HG03378 (cell line): ENCODE data around the gene FOXN4.

Experiments
- ATAC-seq: cut with Tn5 transposase; IDR thresholded peaks from one replicate; pipeline ENCODE4 v1.9.1; 2021; ENCODE audit warnings: mild to moderate bottlenecking, moderate library complexity; ENCODE audit not compliant: unreplicated experiment

Gene FOXN4

DNA sequence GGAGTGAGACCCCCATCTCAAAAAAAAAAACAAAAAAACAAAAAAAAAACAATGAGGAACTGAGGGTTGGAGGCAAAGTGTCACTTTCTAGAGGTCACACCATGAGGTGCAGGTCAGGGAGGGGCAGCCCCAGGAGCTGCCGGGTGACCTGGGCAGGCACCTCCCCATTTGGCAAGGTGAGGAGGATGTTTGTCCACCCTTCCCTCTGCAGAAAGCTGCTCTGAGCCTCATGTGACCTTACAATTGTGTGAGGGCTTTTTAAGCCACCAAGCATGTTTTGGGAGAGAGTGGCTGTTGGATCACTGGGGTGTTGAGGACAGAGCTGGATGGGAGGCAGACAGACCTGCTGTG is 49.6 kb downstream of the FOXN4 start:
- no peak for ATAC-seq

DNA sequence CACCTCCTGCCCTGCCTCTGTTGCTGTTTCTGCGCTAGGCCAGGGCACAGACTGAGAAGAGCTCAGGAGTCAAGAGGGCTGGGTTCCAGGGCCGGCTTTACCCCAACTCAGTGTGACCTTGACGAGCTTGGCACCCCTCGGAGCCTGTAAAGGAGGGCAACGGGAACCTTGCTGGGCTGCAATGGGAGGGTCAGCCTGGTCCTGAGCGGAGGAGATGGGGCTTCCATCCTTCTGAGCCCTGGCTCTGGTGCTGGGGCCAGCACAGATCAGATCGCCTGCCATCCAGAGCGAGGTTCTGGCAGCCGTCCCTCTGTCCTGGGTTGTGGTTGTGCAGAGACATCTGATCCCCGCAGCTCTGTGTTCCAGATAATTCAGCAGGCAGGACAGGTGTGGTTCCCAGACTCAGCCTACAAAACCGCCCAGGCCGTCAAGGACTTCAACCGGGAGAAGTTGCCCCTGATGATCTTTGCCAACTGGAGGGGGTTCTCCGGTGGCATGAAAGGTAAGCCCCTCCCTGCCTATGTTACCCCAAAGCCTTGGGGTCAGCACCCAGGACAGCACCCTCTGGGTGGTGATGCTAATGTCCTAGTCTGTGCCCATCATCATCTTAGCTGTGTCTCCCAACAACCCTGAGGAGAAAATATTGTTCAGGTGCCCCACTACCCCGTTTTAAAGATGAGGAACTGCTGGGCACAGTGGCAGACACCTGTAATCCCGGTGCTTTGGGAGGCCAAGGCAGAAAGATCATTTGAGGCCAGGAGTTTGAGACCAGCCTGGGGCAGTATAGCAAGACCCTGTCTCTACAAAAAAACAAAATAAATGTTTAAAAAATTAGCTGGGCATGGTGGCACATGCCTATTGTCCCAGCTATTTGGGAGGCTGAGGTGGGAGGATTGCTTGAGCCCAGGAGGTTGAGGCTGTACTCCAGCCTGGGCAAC is 50.2 kb downstream of the FOXN4 start:
- no peak for ATAC-seq

DNA sequence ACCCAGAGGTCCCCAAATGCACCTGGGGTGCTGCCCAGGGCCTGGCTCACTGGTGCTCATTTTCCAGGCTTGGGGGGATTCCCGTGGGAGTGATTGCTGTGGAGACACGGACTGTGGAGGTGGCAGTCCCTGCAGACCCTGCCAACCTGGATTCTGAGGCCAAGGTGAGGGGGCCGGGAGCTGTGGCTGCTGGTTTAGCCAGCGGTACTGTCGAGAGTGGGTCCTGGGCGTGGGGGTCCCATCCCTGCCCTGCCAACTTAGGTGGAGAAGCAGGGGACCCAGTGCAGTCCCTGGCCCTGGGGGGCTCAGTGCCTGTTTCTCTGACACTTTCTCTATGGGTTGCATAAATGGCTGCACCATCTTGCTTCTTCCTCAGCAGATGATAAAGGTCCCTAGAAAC is 50.9 kb downstream of the FOXN4 start:
- no peak for ATAC-seq

DNA sequence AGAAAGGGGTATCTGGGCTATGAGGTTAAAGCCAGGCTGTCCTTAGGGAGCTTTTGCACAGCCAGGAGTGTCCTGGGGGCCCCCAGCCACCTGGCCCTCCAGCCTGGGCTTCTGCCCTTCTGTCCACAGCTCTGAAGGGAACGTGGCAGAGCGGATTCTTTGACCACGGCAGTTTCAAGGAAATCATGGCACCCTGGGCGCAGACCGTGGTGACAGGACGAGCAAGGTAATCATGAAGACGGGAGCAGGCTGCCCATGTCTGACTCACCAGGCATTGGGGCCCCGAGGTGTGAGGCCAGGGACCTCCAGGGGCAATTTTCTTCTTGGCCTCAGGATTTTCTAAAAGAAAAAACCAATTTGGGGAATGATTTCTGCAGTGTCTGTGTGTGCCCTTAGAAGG is 53.1 kb downstream of the FOXN4 start:
- no peak for ATAC-seq

DNA sequence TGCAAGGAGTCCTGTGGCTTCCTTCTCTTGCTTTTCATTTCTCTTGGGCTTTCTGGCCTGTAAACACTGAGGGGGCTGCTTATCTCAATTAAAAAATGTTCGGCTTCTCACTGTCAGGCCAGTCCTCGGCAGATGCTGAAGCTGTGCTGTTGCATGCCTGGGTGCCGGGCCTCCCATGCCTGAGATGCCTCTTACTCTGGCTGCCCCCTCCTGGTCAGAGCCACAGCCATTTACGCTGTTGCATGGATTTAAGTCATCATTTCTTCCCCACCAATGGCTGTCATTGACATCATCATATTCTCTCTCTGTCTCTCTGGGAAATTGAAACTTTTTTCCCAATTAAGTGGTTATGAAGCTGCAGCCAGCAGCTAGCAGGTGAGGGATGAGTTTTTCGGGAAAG is 53.7 kb downstream of the FOXN4 start:
- ATAC-seq = no peak

GRCh38 chr12:109253913-109254544 is 55.1 kb downstream of the FOXN4 start:
- no peak for ATAC-seq

GRCh38 chr12:109252799-109253198 is 56.3 kb downstream of the FOXN4 start:
- ATAC-seq = no peak

- ATAC-seq = no peak
These were observed 58.6 kb downstream of the FOXN4 start for GRCh38 chr12:109250523-109250922.

DNA sequence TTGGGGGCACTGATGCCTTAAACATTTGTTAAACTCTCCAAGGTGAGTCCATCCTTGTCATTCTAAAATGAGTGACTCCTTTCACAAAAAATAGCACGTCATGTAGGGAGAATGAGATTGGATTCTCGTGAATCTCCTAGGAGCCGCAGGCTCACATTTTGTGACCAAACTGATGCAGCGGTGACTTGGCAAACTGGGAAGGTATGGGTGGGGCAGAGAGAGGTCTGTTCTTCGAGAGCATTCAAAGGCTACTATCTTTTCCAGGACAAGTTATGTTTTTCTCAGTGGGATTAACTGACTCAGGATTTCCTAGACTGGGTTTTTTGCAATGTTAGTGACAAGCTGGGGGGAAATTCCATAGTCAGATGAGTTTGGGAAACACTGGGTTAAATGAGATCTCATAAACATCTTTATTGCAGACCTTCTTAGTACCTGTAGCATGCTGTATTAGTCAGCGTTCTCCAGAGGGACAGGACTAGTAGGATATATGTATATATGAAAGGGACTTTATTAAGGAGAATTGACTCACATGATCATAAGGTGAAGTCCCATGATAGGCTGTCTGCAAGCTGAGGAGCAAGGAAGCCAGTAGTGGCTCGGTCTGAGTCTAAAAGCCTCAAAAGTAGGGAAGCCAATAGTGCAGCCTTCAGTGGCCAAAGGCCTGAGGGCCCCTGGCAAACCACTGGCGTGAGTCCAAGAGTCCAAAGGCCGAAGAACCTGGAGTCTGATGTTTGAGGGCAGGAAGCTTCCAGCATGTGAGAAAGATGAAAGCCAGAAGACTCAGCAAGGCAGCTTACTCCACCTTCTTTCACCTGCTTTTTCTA is 61.0 kb downstream of the FOXN4 start:
- ATAC-seq = no peak

GRCh38 chr12:109246221-109246620 is 62.9 kb downstream of the FOXN4 start:
- ATAC-seq = no peak

DNA sequence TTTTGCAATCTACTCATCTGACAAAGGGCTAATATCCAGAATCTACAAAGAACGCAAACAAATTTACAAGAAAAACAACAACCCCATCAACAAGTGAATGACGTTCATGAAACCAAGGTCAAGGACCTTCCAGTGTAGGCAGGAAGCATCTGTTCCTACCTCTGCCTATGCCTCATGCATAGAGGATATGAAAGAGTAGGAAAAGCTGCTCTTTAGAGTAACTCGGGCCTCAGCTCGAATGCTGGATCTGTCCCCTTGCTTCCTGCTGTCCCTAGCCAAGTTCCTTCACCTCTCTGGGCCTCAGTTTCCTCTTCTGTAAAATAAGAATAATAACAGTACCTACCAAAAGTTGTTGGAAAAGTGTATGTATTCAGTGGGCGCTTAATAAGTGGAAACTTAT is 65.0 kb downstream of the FOXN4 start:
- no peak for ATAC-seq

GRCh38 chr12:109241936-109242335 is 67.1 kb downstream of the FOXN4 start:
- ATAC-seq = no peak

- ATAC-seq = no peak
These were observed 68.7 kb downstream of the FOXN4 start for GRCh38 chr12:109240365-109240764.

GRCh38 chr12:109239691-109240090 is 69.4 kb downstream of the FOXN4 start:
- ATAC-seq = no peak

DNA sequence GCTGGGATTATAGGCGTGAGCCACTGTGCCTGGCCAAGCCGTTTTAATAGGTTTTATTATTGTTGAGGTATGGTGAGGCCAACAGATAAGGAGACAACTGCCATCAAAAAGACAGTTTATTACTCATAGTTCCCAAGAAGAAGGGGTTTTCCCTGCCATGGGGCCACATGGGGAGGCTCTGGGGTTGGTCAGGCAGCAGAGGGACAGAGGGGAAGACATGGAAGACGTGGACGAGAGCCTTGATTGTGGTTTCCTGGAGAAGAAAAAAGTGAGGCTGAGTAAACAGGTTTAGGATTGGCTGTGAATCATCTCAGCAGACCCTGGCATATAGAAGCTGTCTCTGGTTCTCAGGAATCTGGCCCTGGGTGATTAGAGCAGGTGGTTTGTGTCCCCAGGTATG is 69.9 kb downstream of the FOXN4 start:
- no peak for ATAC-seq

GRCh38 chr12:109236257-109236656 is 72.8 kb downstream of the FOXN4 start:
- no peak for ATAC-seq

DNA sequence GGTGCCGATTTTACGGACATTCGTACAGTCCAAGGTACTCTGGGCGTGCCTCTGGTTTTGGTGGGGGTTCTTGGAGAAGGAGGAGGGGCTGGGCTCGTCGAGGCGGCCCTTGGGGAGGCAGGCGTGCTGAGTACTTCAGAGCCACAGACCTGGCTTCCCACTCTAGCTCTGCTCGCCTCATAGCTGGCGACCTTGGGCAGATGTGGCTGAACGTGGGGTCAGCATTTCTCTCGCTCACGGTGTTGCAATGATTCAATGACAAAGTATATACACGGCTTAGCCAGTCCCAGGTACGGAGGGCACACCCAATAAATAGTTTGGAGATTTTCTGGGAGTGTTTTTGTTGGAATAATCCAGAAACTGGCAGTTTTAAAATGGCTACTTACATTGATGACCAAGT is 75.1 kb downstream of the FOXN4 start:
- ATAC-seq = no peak

- ATAC-seq = no peak
These were observed 76.4 kb downstream of the FOXN4 start for GRCh38 chr12:109232731-109233130.

DNA sequence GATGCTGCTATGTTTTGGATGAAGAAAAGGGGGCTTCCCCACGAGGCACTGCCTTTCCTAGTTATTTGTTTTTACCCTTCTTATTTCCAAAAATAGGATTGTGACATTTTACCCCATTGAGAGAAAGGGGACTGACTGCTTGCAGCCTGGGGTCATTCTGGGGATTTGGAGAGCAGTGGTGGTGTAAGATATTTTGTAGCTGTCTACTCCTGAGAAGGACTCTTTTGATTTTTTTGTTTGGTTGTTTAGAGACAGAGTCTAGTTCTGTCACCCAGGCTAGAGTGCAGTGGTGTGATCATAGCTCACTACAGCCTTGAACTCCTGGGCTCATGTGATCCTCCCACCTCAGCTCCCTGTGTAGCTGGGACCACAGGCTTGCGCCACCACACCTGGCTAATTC is 78.9 kb downstream of the FOXN4 start:
- ATAC-seq = no peak

- no peak for ATAC-seq
These were observed 80.4 kb downstream of the FOXN4 start for GRCh38 chr12:109228664-109229063.
